ENCODE results near the gene TIGD6. TPM values are rescaled to one million over a fixed set of nuclear protein-coding genes. Genes with fewer than 3 reads are reported as not detected.

TIGD6 gene
- polyA plus RNA-seq, 1 experiment: 6.5 TPM

GRCh38 chr5:150017226-150018005 is 17.0 kb upstream of the TIGD6 start:
- ChIA-PET CTCF (interaction anchor here (0.6 to 1.0 kb wide), 2 partner anchors 96 to 433 kb away, joined by 3 read pairs; no protein-coding TSS in a partner anchor), POLR2A (interaction anchor here (1.4 kb wide), 1 partner anchor 17 kb away, joined by 5 read pairs; no protein-coding TSS in a partner anchor)
- TF ChIP-seq, protein P1, sequence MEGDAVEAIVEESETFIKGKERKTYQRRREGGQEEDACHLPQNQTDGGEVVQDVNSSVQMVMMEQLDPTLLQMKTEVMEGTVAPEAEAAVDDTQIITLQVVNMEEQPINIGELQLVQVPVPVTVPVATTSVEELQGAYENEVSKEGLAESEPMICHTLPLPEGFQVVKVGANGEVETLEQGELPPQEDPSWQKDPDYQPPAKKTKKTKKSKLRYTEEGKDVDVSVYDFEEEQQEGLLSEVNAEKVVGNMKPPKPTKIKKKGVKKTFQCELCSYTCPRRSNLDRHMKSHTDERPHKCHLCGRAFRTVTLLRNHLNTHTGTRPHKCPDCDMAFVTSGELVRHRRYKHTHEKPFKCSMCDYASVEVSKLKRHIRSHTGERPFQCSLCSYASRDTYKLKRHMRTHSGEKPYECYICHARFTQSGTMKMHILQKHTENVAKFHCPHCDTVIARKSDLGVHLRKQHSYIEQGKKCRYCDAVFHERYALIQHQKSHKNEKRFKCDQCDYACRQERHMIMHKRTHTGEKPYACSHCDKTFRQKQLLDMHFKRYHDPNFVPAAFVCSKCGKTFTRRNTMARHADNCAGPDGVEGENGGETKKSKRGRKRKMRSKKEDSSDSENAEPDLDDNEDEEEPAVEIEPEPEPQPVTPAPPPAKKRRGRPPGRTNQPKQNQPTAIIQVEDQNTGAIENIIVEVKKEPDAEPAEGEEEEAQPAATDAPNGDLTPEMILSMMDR (IDR thresholded peaks at IDR 0.05; ENCODE audit: low read depth, low read length): no peak
- no peak overlapping the region for H3K4me3 ChIP-seq (ENCODE audit: low read depth, low read length)
- DNase-seq (ENCODE audit: low read depth, low spot score): no peak
- peaks cover 14% of the 10 kb centered on the region for H3K9me3 ChIP-seq (ENCODE audit: control insufficient read depth, insufficient read depth, low read length)
- no peaks in the 10 kb centered on the region for H3K27me3 ChIP-seq (ENCODE audit: control insufficient read depth, insufficient read depth, low read length)
- no peak overlapping the region for H3K27ac ChIP-seq (ENCODE audit: low read depth, low read length)

GRCh38 chr5:150016537-150016936 is 16.1 kb upstream of the TIGD6 start:
- Histone ChIP-seq H3K9me3 (ENCODE audit: control insufficient read depth, insufficient read depth, low read length) (peaks cover 14% of the 10 kb centered on the region), H3K4me3 (ENCODE audit: low read depth, low read length) (no peak overlapping the region), H3K27me3 (ENCODE audit: control insufficient read depth, insufficient read depth, low read length) (no peaks in the 10 kb centered on the region), H3K27ac (ENCODE audit: low read depth, low read length) (no peak overlapping the region)
- no peak for DNase-seq (ENCODE audit: low read depth, low spot score)
- POLR2A ChIA-PET: no interaction called here
- TF ChIP-seq, protein P1 (IDR thresholded peaks at IDR 0.05; ENCODE audit: low read depth, low read length): no peak
- CTCF ChIA-PET: interaction anchor here (0.7 to 1.0 kb wide), 2 partner anchors 14 to 434 kb away, joined by 3 read pairs; no protein-coding TSS in a partner anchor

GRCh38 chr5:150015415-150015814 is 15.0 kb upstream of the TIGD6 start:
- DNase-seq (ENCODE audit: low read depth, low spot score): no peak
- TF ChIP-seq, protein P1 (IDR thresholded peaks at IDR 0.05; ENCODE audit: low read depth, low read length): no peak
- H3K4me3 ChIP-seq (ENCODE audit: low read depth, low read length): no peak overlapping the region
- H3K27ac ChIP-seq (ENCODE audit: low read depth, low read length): no peak overlapping the region
- ChIA-PET CTCF (interaction anchor here (0.7 kb wide), 1 partner anchor 112 kb away, joined by 6 read pairs; no protein-coding TSS in a partner anchor), POLR2A (interaction anchor here (0.7 kb wide), 1 partner anchor 165 kb away, joined by 4 read pairs; no protein-coding TSS in a partner anchor)
- H3K9me3 ChIP-seq (ENCODE audit: control insufficient read depth, insufficient read depth, low read length): peaks cover 14% of the 10 kb centered on the region
- H3K27me3 ChIP-seq (ENCODE audit: control insufficient read depth, insufficient read depth, low read length): no peaks in the 10 kb centered on the region

DNA sequence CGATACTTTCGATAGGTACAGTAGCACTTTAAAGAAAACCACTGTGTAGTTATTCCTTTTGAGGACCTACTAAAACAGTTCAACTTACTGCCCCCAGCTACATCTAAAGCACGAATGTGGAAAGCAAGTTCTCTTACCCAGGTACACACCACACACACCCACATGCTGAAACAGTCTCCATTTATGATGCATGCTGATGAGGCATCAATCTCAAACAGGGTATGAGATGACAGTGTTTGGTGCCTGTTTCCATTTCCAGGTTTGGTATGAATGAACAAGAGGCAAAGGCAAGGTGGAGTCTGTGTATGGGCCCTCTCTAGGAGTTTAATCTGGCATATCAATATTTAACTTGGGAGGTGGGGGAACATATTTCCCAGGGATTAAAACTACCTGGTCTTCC is 14.0 kb upstream of the TIGD6 start:
- Histone ChIP-seq H3K27ac (ENCODE audit: low read depth, low read length) (no peak overlapping the region), H3K27me3 (ENCODE audit: control insufficient read depth, insufficient read depth, low read length) (no peaks in the 10 kb centered on the region), H3K9me3 (ENCODE audit: control insufficient read depth, insufficient read depth, low read length) (peaks cover 14% of the 10 kb centered on the region), H3K4me3 (ENCODE audit: low read depth, low read length) (no peak overlapping the region)
- CTCF ChIA-PET: no interaction called here
- TF ChIP-seq, protein P1 (IDR thresholded peaks at IDR 0.05; ENCODE audit: low read depth, low read length): no peak
- DNase-seq (ENCODE audit: low read depth, low spot score): no peak
- POLR2A ChIA-PET: no interaction called here

GRCh38 chr5:150013931-150014330 is 13.5 kb upstream of the TIGD6 start:
- H3K27me3 ChIP-seq (ENCODE audit: control insufficient read depth, insufficient read depth, low read length): no peaks in the 10 kb centered on the region
- TF ChIP-seq, protein P1 (IDR thresholded peaks at IDR 0.05; ENCODE audit: low read depth, low read length): no peak
- no peak for DNase-seq (ENCODE audit: low read depth, low spot score)
- no peak overlapping the region for H3K27ac ChIP-seq (ENCODE audit: low read depth, low read length)
- no peak overlapping the region for H3K4me3 ChIP-seq (ENCODE audit: low read depth, low read length)
- CTCF ChIA-PET: no interaction called here
- peaks cover 14% of the 10 kb centered on the region for H3K9me3 ChIP-seq (ENCODE audit: control insufficient read depth, insufficient read depth, low read length)
- POLR2A ChIA-PET: no interaction called here
